Ramos (cell line): Measurements from ENCODE around the gene TRIM29.

Experiments used
- in situ Hi-C: fragments of 300-500 bp; cut with MboI; formaldehyde crosslinking; loops from one replicate; pipeline ENCODE4 v1.14.3; 2022; ENCODE audit warnings: low sequenced_read_pairs; ENCODE audit not compliant: unreplicated experiment

Gene TRIM29

DNA sequence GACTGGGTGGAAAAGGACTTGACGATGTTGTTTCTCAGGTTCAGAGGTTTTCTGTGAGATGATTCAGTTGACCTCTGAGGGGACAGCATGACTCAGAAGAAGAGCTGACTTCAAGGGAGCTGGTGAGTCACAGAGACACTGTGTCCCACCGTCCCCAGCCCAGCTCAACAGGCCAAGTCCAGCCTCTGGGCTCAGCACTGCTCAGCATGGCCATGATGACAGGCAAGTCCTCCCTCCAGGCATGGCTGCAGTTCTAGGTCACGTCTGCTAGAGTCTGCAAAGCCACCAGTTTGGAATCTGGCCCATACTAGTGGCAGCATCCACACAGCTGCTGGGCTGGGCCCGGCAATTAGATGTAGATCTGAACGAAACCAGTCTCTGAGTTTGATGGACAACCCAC lies 12.9 kb downstream of the TRIM29 start:
- in situ Hi-C loops, result no loop called here

DNA sequence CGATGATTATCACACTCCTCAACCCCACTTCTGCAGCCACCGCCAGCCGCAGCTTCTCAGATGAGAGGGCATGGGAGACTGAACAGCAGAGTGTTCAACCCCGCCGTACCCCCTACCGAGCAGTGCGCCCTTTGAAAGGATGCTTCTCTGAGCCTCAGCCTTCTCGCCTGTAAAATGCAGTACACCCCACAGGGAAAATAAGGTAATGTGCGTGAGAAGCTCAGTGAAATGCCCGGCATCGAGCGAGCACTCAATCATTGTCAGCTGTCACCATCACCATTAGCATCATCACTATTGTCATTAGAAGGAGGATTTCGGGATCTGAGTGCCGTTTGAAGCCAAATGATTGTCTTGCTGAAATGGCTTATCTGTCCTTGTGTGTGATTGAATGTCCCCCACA lies 13.6 kb downstream of the TRIM29 start:
- in situ Hi-C loops, result no loop called here

DNA sequence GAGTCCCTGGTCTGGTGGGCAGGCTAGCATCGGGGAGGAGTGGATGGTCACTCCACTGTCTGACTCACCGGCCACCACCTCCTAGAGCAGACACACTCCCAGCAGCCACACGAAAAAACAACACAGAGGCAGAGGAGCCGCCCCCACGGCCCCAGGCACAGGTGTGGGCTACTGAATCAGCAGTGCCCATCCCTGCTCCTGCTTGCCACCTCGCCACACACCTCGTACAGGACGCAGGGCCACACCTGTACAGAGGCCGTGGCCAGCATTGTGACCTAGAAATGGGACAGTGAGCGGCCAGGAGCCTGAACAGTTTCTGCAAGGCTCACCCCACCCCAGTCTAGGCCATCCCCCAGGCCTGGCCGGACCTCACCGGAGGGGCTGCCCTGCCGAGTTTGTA lies 14.0 kb downstream of the TRIM29 start:
- in situ Hi-C loops, result no loop called here

DNA sequence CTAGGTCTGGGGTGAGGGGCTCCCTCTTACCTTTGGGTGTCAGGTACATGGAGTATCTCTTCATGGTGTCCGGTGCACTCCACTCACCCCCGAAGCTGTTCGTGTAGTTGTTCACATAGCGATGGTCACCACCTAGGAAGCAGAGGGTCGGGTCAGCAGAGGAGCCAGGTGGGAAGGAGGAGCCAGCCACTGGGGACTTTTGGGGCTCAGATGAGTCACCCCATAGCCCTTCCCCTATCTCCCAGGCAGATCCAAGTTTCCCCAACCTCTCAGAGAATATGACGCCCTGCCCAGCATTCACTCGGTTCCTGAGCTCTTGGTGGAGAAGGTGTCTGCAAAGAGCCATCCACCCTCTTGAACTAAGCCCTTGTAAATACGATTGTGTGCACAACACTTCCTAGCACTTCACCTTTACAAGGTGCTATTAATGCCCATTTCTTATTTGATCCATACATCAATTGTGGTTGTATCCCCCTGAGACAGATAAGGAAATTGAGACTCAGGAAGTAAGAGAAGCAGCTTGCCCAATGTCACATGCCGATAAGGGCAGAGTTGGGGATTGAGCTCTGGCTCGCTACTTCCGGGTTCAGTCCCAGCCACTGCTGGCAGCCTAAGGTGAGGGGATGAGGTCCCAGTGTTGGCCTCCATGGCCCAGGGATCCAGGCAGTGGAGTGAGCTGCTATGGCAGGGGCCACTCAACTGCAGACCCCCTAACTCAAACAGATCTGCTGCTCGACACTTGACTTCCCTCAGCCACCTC lies 14.8 kb downstream of the TRIM29 start:
- in situ Hi-C loops, result no loop called here

DNA sequence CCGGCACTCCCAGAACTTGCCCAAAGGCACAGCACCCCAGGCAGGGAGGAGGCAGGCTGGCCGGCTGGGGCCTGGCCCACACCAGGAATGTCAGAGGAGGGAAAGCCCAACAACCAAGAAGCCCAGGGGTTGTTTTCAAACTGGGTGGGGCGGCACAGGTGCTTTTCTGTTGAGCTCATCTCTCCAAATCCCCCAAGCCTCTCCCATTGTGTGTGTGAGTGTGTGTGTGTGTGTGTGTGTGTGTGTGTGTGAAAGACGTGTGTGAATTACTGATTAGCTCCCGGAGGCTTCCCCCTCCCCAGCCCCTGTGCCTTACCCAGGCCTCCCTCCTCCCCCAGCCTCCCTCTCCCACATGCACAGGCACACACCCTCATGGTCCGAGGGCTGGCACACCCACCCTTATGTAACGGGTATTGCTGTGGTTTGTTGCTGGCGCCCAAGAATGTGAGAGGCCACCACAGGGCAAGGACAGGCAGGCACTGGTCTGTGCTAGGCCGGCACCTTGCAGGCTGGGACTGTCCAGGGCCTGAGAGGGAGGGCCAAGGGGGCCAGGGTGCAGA lies 15.9 kb downstream of the TRIM29 start:
- in situ Hi-C loops, result no loop called here

DNA sequence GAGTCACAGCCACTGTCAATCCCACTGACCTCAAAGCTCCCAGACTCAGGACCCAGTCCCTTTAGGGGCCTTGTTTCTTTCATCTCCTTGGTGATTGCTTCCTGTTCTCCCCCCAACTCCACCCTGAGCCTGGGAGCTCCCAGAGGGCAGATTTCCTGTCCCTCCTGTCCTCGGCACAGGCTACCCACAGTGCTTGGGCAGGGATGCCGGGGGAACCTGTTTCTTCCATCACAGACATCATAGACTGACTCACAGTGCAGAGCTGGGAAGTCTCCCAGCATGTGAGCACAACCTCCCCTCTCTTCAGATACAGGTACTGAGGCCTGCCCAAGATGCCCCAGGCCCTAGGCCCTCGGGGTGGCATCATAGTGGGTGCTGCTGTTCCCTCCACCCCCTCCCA lies 16.6 kb downstream of the TRIM29 start:
- in situ Hi-C loops, result no loop called here

DNA sequence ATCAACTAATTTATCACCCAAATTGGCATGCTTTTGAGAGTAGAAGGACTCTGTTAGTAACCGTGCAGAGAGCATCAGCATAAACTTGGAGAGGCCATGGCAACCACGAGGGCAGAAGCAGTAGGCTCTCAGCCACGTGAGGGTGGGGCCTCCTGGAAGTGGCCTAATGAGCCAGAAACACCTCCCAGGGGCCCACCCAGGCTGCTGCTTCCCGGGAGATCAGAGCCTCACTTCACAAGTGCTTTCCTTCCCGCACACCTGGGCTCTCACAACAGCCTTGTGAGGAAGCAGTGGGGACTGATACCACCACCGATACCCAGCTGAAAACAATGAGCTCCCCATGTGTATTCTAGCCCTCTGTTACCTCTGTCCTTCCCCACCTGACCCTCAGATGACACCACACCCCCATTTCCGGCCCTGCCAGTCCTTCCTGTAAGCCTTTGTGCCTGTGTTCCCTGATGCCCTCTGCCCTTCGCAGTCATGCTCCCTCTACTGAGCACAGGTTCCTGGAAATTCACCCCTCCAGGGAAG lies 17.0 kb downstream of the TRIM29 start:
- in situ Hi-C loops, result no loop called here

DNA sequence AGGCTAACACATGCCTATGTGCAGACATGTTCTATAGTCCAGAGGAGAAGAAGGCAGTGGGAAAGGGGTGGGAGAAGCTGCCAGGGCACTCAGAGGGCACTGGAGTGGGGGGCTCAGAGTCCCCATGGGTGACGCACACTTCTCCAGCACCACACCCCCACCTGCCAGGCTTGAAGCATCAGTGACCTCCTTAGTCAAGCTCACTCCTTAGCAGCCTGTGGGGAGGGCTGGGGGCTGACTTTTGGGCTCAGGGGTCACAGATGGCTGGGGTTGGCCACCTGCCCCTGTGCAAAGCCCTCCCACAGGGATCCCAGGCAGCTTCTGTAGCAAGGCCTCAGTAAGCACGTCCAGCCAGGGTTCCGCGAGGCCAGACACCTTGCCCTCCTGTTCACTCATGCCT lies 18.8 kb downstream of the TRIM29 start:
- in situ Hi-C loops, result no loop called here

DNA sequence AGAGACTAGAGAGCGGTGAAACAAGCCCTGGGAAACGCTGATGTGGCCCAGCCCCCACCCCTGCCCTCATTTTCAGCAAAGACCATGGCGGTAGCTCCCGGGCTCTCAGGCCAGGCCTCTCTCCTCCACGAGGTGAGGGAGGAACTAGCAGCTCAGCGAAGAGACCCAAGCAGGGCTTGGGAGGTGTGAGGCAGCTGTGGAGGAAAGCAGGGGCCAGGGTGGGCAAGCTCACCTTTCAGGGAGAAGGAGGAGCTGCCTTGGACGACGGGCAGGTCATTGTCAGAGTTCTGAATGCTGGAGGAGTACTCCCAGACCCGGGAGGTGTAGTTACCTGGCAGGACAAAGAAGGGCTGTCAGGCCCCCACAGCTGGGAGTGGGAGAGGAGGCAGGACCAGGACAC lies 19.9 kb downstream of the TRIM29 start:
- in situ Hi-C loops, result no loop called here

DNA sequence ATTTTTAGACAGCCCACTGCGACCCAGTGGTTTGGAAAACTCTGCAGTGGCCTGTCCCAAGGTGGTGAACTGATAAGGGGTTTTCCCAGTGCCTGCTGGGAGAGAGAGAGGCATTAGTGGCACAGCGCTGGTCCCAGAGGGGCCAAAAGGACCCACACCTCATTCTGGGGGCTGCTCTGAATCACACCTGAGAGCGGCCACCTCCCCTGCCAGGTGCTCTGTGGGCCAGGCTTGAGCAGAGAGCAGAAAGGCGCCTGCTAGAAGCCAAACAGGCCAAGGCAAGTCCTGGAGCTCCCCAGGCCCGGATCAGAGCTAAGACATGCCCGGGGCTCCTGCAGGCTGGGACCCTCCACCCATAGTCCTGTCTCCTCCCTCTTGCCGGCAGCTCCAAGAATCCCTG lies 20.9 kb downstream of the TRIM29 start:
- in situ Hi-C loops, result no loop called here

DNA sequence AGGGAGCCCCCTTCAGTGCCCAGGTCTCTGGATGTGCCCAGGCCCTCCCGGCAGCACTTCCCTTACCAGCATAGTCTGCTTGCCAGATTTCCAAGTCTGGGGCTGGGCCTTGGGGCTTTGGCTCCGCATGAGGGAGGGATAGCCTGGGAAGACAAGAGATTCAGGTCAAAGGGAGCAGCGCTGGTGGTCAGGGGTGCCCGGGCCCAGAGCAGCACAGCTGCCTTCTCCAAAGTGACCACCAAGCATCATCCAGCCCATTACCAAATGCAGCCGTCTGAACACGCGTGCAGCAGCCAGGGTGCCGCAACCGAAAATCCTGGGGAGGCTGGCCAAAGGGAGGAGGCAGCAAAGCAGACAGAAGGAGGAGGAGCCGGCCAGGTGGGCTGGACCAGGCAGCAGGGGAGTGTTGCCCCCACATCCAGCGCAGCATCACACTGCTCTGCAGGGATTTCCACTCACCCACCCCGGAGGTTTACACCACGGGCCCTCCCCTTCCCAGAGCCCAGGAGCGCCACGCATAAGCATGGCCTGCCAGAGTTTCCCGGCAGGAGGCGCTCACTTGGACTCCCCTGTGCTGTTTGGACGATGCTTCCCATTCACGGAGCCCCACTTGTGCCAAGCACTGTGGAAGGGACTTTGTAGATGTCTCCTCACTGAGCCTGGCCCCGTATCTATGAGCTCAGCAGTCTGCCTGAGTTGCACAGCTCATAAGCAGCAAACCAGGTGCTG lies 22.5 kb downstream of the TRIM29 start:
- in situ Hi-C loops, result no loop called here

DNA sequence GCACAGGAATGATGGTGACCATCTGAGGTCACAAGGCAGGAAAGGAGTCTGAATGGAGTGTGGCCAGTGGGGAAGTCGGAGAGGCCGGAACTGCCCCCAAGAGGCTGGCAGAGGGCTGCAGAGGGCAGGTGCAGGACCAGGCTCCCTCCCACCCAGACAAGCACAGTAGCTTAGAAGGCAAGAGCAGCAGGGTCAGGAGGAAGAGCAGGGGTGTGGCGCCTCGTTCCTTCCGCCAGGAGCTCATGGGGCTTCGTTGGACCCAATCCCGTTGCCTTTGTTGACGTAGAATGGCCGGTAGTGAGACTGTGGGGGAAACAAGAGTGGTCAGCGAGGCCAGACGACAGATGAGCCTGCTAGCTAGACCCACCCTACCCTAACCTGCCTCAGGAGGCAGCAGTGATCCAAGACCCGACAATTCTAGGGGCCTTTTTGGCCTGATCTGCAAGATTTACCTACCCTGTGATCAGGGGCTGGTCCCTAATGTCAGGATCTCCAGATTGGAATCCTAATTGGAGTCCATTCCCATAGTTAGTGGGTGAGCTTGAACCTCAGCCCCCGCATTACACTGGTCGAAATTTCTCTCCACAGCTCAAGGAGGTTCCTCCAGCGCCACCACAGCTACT lies 25.6 kb downstream of the TRIM29 start:
- in situ Hi-C loops, result no loop called here

DNA sequence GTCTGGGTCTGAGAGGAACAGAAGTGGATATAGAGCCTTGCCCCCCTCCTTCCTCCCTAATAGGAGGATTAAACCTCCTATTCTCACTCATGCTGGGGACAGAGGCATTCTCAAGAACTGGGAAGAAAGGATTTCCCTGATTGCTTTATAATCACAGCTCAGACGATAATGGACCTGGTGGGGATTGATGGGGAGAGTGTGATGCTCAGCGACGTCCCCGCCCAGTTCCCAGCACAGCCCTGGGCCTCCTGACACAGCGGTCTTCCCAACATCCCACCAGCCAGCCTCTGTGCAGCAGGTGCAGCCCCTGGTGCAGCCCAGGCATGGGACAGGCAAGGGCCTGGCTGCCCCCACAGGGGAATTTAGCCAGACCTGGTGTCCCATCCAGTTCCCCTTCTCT lies 28.4 kb downstream of the TRIM29 start:
- in situ Hi-C loops, result loop anchor here (10.0 kb wide), 1 partner anchor 475 kb away; no protein-coding TSS in a partner anchor

DNA sequence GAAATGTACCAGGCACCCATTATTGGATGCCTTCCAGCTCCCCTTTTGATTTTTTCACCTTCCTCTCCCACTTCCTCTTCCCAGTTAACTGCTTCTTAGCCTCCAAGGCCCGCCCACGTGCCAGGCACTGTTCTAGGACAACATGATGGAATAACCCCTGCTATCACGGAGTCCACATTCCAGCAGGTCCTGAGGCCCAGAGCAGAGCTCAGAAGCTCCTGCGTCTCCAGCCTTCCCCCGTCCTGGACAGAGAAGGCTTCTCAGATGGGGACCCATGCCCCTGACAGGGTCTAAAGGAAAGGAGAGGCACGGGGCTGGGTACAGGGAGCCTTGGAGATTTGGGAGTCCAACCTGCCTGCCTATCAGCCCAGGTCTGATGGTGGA lies 29.1 kb downstream of the TRIM29 start:
- in situ Hi-C loops, result loop anchor here (10.0 kb wide), 1 partner anchor 474 kb away; no protein-coding TSS in a partner anchor

DNA sequence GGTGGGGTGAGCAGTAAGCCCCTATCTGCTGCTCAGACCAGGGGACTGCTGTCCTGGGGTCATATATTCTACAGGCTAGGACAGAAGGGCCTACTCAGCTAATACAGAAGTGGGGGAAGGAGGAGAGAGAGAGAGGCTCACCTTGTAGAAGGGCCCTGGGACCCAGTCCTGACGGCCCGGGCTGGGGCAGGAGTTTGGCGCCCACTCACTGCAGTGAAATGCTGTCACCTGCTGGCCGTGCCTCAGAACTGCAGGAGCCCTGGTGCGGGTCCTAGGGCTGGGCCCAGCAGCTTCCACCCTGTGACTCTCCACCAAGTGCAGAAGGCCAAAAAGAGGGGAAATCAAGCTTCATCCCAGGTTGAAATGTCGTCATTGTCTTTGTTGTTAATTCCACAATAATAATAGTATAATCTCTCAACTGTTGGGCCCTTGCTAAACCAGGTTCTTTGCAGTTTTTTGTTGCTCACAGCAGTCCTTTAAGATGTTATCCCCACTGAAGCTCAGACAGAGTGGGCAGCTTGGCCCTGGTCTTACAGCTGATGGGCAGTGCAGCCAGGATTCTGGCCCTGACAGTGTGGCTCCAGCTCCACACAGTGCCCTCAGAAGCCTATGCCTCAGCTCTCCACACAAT lies 29.6 kb downstream of the TRIM29 start:
- in situ Hi-C loops, result loop anchor here (10.0 kb wide), 1 partner anchor 473 kb away; no protein-coding TSS in a partner anchor

DNA sequence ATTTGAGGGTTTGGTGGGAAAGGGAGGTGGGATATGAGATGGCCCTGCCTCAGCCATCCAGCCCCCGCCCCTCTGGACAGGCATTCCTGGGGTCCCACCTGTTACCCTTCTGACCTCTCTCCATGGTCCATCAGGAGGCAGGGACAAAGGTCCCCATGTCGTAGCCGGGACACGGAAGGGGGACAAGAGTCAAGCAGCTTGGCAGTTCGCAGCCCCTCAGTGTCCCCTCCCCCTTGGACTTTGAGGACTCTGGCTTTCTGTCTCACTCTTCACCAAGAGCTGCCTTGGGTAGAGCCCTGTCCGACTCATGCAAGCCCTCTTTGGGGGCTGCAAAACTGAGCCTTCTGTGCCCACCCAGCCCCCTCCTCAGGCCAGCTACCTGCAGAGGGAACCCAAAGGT lies 30.2 kb downstream of the TRIM29 start:
- in situ Hi-C loops, result loop anchor here (10.0 kb wide), 1 partner anchor 473 kb away; no protein-coding TSS in a partner anchor

DNA sequence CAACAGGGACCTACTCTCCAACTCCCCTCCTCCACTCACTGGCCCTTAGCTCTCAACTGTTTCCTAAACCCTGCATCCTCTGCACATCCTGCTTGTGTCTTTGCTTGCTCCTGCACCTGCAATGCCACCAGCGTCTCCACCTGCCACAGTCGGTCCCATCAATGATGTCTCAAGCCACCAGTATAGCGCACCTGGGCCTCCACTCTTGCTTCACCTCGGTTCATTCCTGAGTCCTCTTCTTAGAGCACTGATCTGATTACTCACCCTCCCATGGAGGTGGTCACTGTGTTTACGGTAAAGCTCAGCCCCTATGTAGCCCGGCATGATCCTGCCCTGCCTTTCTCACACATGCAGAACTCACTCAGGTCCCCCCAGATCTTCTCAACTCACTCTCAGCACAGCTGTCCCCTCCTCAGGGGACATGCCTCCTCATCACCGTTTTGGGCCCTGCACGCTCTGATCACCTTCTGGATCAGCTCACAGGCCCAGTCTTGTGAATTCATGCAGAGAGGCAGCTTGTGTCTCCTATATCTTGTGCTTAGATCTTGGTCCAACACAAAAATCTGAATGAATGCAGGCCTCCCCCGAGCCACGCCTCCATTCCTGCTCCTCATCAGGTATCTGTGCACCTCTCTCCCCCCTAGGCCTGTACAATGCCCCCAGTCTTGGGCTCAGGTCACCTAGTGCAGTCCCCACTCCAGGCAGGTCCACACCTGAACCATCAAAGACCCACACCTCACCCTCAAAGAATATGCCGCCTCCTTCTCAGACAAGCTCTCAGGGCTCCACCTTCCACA lies 31.4 kb downstream of the TRIM29 start:
- in situ Hi-C loops, result loop anchor here (10.0 kb wide), 1 partner anchor 472 kb away; no protein-coding TSS in a partner anchor

DNA sequence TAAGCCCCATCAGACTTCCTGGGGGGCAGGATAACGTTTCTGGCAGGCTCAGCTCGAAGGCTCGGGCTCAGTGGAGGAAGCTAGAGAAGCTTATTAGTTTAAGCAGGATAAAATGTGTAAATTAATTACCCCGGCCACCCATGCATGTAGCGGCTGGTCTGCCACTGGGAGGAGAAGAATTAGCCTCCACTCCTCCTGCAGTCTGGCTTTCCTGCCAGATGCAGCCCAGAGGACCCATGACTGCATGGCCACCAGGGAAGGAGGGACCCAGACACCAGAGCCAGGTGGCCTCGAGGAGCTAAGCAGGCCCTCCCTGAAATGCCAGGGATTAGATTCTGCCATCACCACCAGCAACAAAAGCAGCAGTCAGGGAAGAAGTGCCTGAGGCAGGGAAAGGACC lies 32.3 kb downstream of the TRIM29 start:
- in situ Hi-C loops, result loop anchor here (10.0 kb wide), 1 partner anchor 471 kb away; no protein-coding TSS in a partner anchor

DNA sequence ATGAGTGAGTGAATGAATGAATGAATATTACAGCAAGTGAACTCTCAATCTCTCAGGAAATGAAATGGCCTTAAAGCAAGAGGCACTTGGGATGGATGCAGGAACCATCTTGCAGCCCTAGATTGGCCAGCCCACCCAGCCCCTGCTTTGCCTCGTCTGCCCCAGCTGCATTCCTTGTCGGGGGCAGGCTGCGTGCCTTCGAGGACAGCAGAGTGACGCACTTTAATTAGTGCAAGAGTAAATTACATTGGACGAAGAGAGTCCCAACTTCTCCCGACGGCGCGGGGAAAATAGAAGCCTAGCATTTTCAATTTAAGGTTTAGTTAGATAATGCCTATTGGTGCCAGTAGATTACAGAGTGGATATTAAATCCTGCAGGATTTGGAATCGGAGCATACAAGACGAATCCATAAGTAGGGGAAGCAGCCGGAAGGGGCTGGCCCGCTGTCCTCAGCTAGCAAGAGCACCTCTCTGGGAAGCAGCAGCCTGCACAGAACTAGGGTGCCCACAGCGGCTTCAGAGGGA lies 33.8 kb downstream of the TRIM29 start:
- in situ Hi-C loops, result loop anchor here (10.0 kb wide), 1 partner anchor 469 kb away; no protein-coding TSS in a partner anchor
